Lung (tissue), 12 donors: ENCODE data around the gene DPH2. TPM values are rescaled to one million over a fixed set of nuclear protein-coding genes. Genes with fewer than 3 reads are reported as not detected.

ENCODE experiments used
- ATAC-seq: fragments of 200-7000 bp; cut with Tn5 transposase; one replicate; pipeline ENCODE4 v1.9.1; 2020; ENCODE audit warnings: moderate number of reproducible peaks; ENCODE audit not compliant: insufficient read depth, low FRiP score
- DNase-seq, 3 donors: peaks; one replicate each; pipeline ENCODE4 v3.0.0-alpha.2; 2013 to 2017
- H3K27ac ChIP-seq, 2 donors: one replicate each; pipeline ENCODE4 v1.5.1; 2013; ENCODE audit warnings: mild to moderate bottlenecking in 2 of 2, moderate library complexity in 2 of 2, control low read depth in 1 of 2, inconsistent platforms in 1 of 2, low read depth in 1 of 2, low read length in 1 of 2
- H3K27me3 ChIP-seq, 3 donors: one replicate each; pipeline ENCODE4 v1.5.1; 2013; ENCODE audit warnings: low read length in 2 of 3; ENCODE audit not compliant: control insufficient read depth in 3 of 3, insufficient read depth in 3 of 3
- H3K36me3 ChIP-seq, 4 donors: one replicate each; pipeline ENCODE4 v1.5.1; 2013; ENCODE audit warnings: low read length in 4 of 4, mild to moderate bottlenecking in 1 of 4, moderate library complexity in 1 of 4; ENCODE audit not compliant: control insufficient read depth in 4 of 4, insufficient read depth in 4 of 4
- H3K4me1 ChIP-seq, 5 donors: one replicate each; pipeline ENCODE4 v1.5.1; 2013; ENCODE audit warnings: low read length in 5 of 5, mild to moderate bottlenecking in 2 of 5, moderate library complexity in 1 of 5; ENCODE audit not compliant: control insufficient read depth in 5 of 5, insufficient read depth in 5 of 5
- H3K4me3 ChIP-seq: one replicate; pipeline ENCODE4 v1.5.1; 2013; ENCODE audit warnings: mild to moderate bottlenecking, control low read depth, moderate library complexity
- H3K9ac ChIP-seq, 2 donors: one replicate each; pipeline ENCODE4 v1.5.1; 2013; ENCODE audit warnings: low read length in 2 of 2, control low read depth in 1 of 2; ENCODE audit not compliant: insufficient read depth in 1 of 2
- H3K9me3 ChIP-seq, 4 donors: one replicate each; pipeline ENCODE4 v1.5.1; 2013; ENCODE audit warnings: low read length in 3 of 4, mild to moderate bottlenecking in 1 of 4, moderate library complexity in 1 of 4; ENCODE audit not compliant: control insufficient read depth in 4 of 4, insufficient read depth in 3 of 4
- WGBS, 2 donors: extraction: QIAGEN DNeasy Blood & Tissue Kit; methylation state at CpG; one replicate each; pipeline ENCODE4 v1.1.7; 2013; 5-methylcytosine and 5-hydroxymethylcytosine counted together
- polyA plus RNA-seq, 2 donors: library from polyadenylated mRNA; stranded (reverse); fragments of 200-250 nt; gene quantifications; one replicate each; pipeline ENCODE4 v1.2.1, GENCODE V29; 2013
- total RNA-seq, 2 donors: library from RNA; depleted of rRNA in 1 of 2; stranded (reverse); fragments of >200 nt in 1 of 2; gene quantifications; one replicate each; pipeline ENCODE4 v1.2.1, GENCODE V29; 2014 to 2021
- TF ChIP-seq, protein P1 (sequence below): IDR thresholded peaks from 2 replicates; pipeline ENCODE4 v1.5.1; 2012; ENCODE audit warnings: mild to moderate bottlenecking; ENCODE audit errors: control extremely low read depth, extremely low read depth
- donor health status: control.
- donor health status: control.
- donor health status: Bipolar disorder and iron deficiency.
- donor health status: healthy.
- donor health status: DM: yes; HTN: yes; CAD: no.

Gene DPH2
- total and polyA plus RNA-seq, 4 donors: 11.6 to 28.5 (median 21.3) TPM

DNA sequence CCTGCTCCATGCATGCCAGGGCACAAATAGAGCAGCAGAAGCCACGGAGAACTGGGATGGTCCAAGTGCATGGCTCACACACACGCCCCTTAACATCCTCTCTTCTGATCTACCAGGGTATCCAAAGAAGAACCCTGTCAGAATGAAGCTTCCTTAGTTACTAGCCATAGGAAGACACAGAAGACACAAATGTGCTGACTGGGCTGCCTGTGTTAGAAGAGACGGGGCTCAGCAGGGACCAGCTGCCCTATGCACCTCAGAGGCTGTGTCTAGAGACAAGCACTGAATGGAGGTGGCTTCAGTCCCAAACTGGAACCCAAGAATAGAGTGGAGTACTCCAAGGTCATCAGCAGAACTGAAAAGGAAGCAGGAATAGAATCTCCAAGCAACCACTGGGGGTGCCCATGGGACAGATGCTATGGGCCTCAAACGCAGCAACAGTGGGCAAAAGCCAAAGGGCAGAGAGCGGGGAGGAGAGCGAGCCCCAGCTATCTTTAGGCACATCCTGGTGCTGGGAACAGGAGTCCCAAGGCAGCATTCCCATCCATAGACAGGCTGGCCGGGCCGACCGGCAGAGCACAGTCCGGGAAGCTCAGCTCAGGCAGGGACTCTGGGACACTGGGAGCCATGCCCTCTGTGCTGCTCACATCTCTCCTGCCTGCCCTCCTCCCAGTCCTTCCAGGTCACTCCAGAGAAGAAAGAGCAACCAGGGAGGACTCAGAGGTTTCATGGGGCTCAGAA lies 51.9 kb downstream of the DPH2 start:
- Histone ChIP-seq H3K27ac (no peak overlapping the region), H3K9me3 (no peaks in the 10 kb centered on the region), H3K4me1 (peaks cover 0 to 18% (median 0%) of the 10 kb centered on the region in 5 donors), H3K9ac (no peak overlapping the region), H3K36me3 (peaks cover 0 to 5% (median 2%) of the 10 kb centered on the region in 4 donors), H3K4me3 (no peak overlapping the region), H3K27me3 (no peaks in the 10 kb centered on the region)
- no peak for DNase-seq
- no peak for ATAC-seq
- TF ChIP-seq, protein P1, sequence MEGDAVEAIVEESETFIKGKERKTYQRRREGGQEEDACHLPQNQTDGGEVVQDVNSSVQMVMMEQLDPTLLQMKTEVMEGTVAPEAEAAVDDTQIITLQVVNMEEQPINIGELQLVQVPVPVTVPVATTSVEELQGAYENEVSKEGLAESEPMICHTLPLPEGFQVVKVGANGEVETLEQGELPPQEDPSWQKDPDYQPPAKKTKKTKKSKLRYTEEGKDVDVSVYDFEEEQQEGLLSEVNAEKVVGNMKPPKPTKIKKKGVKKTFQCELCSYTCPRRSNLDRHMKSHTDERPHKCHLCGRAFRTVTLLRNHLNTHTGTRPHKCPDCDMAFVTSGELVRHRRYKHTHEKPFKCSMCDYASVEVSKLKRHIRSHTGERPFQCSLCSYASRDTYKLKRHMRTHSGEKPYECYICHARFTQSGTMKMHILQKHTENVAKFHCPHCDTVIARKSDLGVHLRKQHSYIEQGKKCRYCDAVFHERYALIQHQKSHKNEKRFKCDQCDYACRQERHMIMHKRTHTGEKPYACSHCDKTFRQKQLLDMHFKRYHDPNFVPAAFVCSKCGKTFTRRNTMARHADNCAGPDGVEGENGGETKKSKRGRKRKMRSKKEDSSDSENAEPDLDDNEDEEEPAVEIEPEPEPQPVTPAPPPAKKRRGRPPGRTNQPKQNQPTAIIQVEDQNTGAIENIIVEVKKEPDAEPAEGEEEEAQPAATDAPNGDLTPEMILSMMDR: no peak
- 85 to 87% methylated on average over 10 of the region's 10 CpGs for WGBS, 2 donors

Other genes with a start within 250 kb of the DPH2 start
- gene ARTN, start 36.2 kb upstream of the DPH2 start, total RNA-seq: 1 to 10 TPM in 1 of 2 donors, under 1 TPM in 1; 0.23 to 2.7 TPM
- 1 to 10 TPM in 1 of 2 donors, under 1 TPM in 1; 0.95 to 1.4 TPM for gene ARTN, start 36.2 kb upstream of the DPH2 start, polyA plus RNA-seq
- 10 to 100 TPM in 1 of 2 donors, 1 to 10 TPM in 1; 7.3 to 35.4 TPM for gene IPO13, start 23.1 kb upstream of the DPH2 start, total RNA-seq
- gene IPO13, start 23.1 kb upstream of the DPH2 start, polyA plus RNA-seq: 10 to 100 TPM; 16.6 to 18.1 TPM
- gene ATP6V0B, start 5.0 kb downstream of the DPH2 start, total RNA-seq: 100 to 1,000 TPM in 1 of 2 donors, 10 to 100 TPM in 1; 71.2 to 192 TPM
- gene ATP6V0B, start 5.0 kb downstream of the DPH2 start, polyA plus RNA-seq: 100 to 1,000 TPM; 373 to 484 TPM
- 10 to 100 TPM; 13.6 to 40.9 TPM for gene B4GALT2, start 9.2 kb downstream of the DPH2 start, total RNA-seq
- 10 to 100 TPM; 28.9 to 32.2 TPM for gene B4GALT2, start 9.2 kb downstream of the DPH2 start, polyA plus RNA-seq
- gene CCDC24, start 21.6 kb downstream of the DPH2 start, total RNA-seq: 10 to 100 TPM in 1 of 2 donors, 1 to 10 TPM in 1; 9.9 to 20.1 TPM
- gene CCDC24, start 21.6 kb downstream of the DPH2 start, polyA plus RNA-seq: 10 to 100 TPM; 11.2 to 15.3 TPM
- 10 to 100 TPM in 1 of 2 donors, 1 to 10 TPM in 1; 9.8 to 29.9 TPM for gene SLC6A9, start 61.5 kb downstream of the DPH2 start, total RNA-seq
- 1 to 10 TPM; 8.7 to 8.9 TPM for gene SLC6A9, start 61.5 kb downstream of the DPH2 start, polyA plus RNA-seq
- under 1 TPM in 1 of 2 donors, not detected in 1; 0.28 TPM for gene KLF17, start 148.8 kb downstream of the DPH2 start, total RNA-seq
- under 1 TPM; 0.14 to 0.21 TPM for gene KLF17, start 148.8 kb downstream of the DPH2 start, polyA plus RNA-seq
- gene KLF18, start 171.6 kb downstream of the DPH2 start, total RNA-seq: not detected
- not detected for gene KLF18, start 171.6 kb downstream of the DPH2 start, polyA plus RNA-seq
- gene DMAP1, start 243.5 kb downstream of the DPH2 start, total RNA-seq: 10 to 100 TPM; 36.6 to 41.1 TPM
- 10 to 100 TPM; 26.5 to 33.6 TPM for gene DMAP1, start 243.5 kb downstream of the DPH2 start, polyA plus RNA-seq